GM12878 (cell line): ENCODE data around the gene LRRN2. TPM values are rescaled to one million over a fixed set of nuclear protein-coding genes. Genes with fewer than 3 reads are reported as not detected.

Source experiments
- ATAC-seq: fragments of 200-7000 bp; cut with Tn5 transposase; 3 replicates; pipeline ENCODE4 v1.9.1; 2020; ENCODE audit warnings: mild to moderate bottlenecking, moderate library complexity
- BruUV-seq: library from RNA; stranded (reverse); fragments of 400-500 nt; replicated peaks from 2 replicates; lab custom pipeline; 2021; lab: Mats Ljungman, UMichigan
- CTCF ChIA-PET: fragments of 300-600 bp; sonication (Branson Sonifier 250); formaldehyde crosslinking; extraction: SDS; loops from one replicate; lab custom pipeline; 2021; ENCODE audit warnings: inconsistent platforms; lab: Yijun Ruan, JAX
- POLR2A ChIA-PET: fragments of 350-600 bp; formaldehyde crosslinking; extraction: SDS; loops from one replicate; lab custom pipeline; 2021; ENCODE audit warnings: inconsistent platforms; lab: Charles Lee
- RAD21 ChIA-PET: fragments of 300-600 bp; sonication (Branson Sonifier 250); formaldehyde crosslinking; loops from one replicate; lab custom pipeline; 2023; ENCODE audit warnings: antibody characterized with exemption; ENCODE audit not compliant: unreplicated experiment; lab: Charles Lee
- SMC1A ChIA-PET: fragments of 300-600 bp; sonication (Branson Sonifier 250); formaldehyde crosslinking; loops from one replicate; lab custom pipeline; 2023; ENCODE audit not compliant: unreplicated experiment, uncharacterized antibody; lab: Charles Lee
- DNase-seq: peaks from one replicate; pipeline ENCODE4 v3.0.0-alpha.2; 2011; ENCODE audit warnings: low read depth, low spot score
- FAIRE-seq: peaks from 3 replicates; lab custom pipeline; 2011; peaks lifted over from hg19 to GRCh38; lab: Jason Lieb, UNC
- H2AFZ ChIP-seq: 2 replicates; pipeline ENCODE4 v1.6.0; 2011; ENCODE audit warnings: low read depth, low read length, control low read depth; ENCODE audit not compliant: control insufficient read depth
- H3K27ac ChIP-seq: 2 replicates; pipeline ENCODE4 v1.5.1; 2011; ENCODE audit warnings: control low read depth; ENCODE audit not compliant: control insufficient read depth, insufficient read depth
- H3K27me3 ChIP-seq, 2 experiments: replicated peaks in 1 of 2; 2 replicates each; pipeline versions ENCODE4 v1.6.0 to v1.6.1; 2011; ENCODE audit warnings: low read length in 1 of 2; ENCODE audit not compliant: control insufficient read depth in 2 of 2, insufficient read depth in 2 of 2
- H3K36me3 ChIP-seq, 2 experiments: 2 replicates each; pipeline ENCODE4 v1.5.1; 2011; ENCODE audit warnings: low read length in 1 of 2; ENCODE audit not compliant: control insufficient read depth in 2 of 2, insufficient read depth in 2 of 2
- H3K4me1 ChIP-seq: 2 replicates; pipeline ENCODE4 v1.6.1; 2011; ENCODE audit warnings: mild to moderate bottlenecking, low read length, moderate library complexity, mixed read lengths; ENCODE audit not compliant: control insufficient read depth, insufficient read depth
- H3K4me2 ChIP-seq: 2 replicates; pipeline ENCODE4 v1.6.0; 2011; ENCODE audit warnings: control low read depth; ENCODE audit not compliant: control insufficient read depth, insufficient read depth
- H3K4me3 ChIP-seq: fragments of 200-600 bp; sonication (generic); 2 replicates; pipeline ENCODE4 v1.5.1; 2016
- H3K79me2 ChIP-seq: 2 replicates; pipeline ENCODE4 v1.6.0; 2011; ENCODE audit warnings: low read length; ENCODE audit not compliant: control insufficient read depth, insufficient read depth
- H3K9ac ChIP-seq: 2 replicates; pipeline ENCODE4 v1.8.0; 2011; ENCODE audit warnings: low read length, control low read depth, mixed read lengths; ENCODE audit not compliant: control insufficient read depth, insufficient read depth
- H3K9me3 ChIP-seq: replicated peaks from 3 replicates; pipeline ENCODE4 v1.5.1; 2011; ENCODE audit warnings: mild to moderate bottlenecking, low read length; ENCODE audit not compliant: control insufficient read depth, insufficient read depth
- H4K20me1 ChIP-seq: 2 replicates; pipeline ENCODE4 v1.6.0; 2011; ENCODE audit not compliant: control insufficient read depth, insufficient read depth
- BRCA1 ChIP-seq: IDR thresholded peaks from 2 replicates; pipeline ENCODE4 v1.6.1; 2011; ENCODE audit warnings: low read depth, low read length, improper control_type of control experiment
- CBFB ChIP-seq: IDR thresholded peaks from 2 replicates; pipeline ENCODE4 v1.6.1; 2016; ENCODE audit warnings: antibody characterized with exemption, low read depth
- GABPA ChIP-seq: IDR thresholded peaks from 2 replicates; pipeline ENCODE4 v1.6.1; 2014; ENCODE audit warnings: antibody characterized with exemption, low read depth, mild to moderate bottlenecking, inconsistent platforms
- IRF4 ChIP-seq: IDR thresholded peaks from 2 replicates; pipeline ENCODE4 v1.6.1; 2011; ENCODE audit warnings: low read depth, low read length
- MEF2B ChIP-seq: fragments of 450-650 bp; IDR thresholded peaks from 2 replicates; pipeline ENCODE4 v1.6.1; 2018; ENCODE audit warnings: mild to moderate bottlenecking, moderate library complexity; ENCODE audit not compliant: partially characterized antibody, poor library complexity, severe bottlenecking
- NFIC ChIP-seq: IDR thresholded peaks from 2 replicates; pipeline ENCODE4 v1.6.1; 2012; ENCODE audit warnings: low read depth, mild to moderate bottlenecking, inconsistent platforms, low read length, moderate library complexity
- NFYB ChIP-seq: IDR thresholded peaks from 2 replicates; pipeline ENCODE4 v1.6.1; 2011; ENCODE audit warnings: low read depth, mild to moderate bottlenecking, low read length, improper control_type of control experiment, moderate library complexity; ENCODE audit not compliant: insufficient read depth
- NR2C2 ChIP-seq: IDR thresholded peaks from 2 replicates; pipeline ENCODE4 v1.6.1; 2011; ENCODE audit warnings: borderline replicate concordance, low read depth; ENCODE audit not compliant: control insufficient read depth, insufficient read length
- PAX8 ChIP-seq: fragments of 450-650 bp; IDR thresholded peaks from 2 replicates; pipeline ENCODE4 v1.6.1; 2017; ENCODE audit warnings: mild to moderate bottlenecking, moderate library complexity
- RBBP5 ChIP-seq: fragments of 200-600 bp; sonication (generic); conservative IDR thresholded peaks from 2 replicates; pipeline ENCODE4 v1.6.1; 2016
- RELA ChIP-seq: fragments of 450-650 bp; IDR thresholded peaks from 2 replicates; pipeline ENCODE4 v1.8.0; 2014; ENCODE audit warnings: borderline replicate concordance; ENCODE audit not compliant: partially characterized antibody
- SMAD5 ChIP-seq: IDR thresholded peaks from 2 replicates; pipeline ENCODE4 v1.6.1; 2016; ENCODE audit warnings: antibody characterized with exemption, low read depth
- SREBF2 ChIP-seq: IDR thresholded peaks from 2 replicates; pipeline ENCODE4 v1.6.1; 2012; ENCODE audit warnings: mild to moderate bottlenecking, low read length
- TBL1XR1 ChIP-seq: IDR thresholded peaks from 2 replicates; pipeline ENCODE4 v1.6.1; 2012; ENCODE audit warnings: low read depth, low read length, improper control_type of control experiment
- USF1 ChIP-seq: IDR thresholded peaks from 2 replicates; pipeline ENCODE4 v1.6.1; 2011; ENCODE audit warnings: borderline replicate concordance, low read depth, mild to moderate bottlenecking, moderate library complexity, mixed read lengths, low read length; ENCODE audit not compliant: insufficient read depth; ENCODE audit errors: extremely low read length
- WRNIP1 ChIP-seq: IDR thresholded peaks from 2 replicates; pipeline ENCODE4 v1.6.1; 2011; ENCODE audit warnings: low read depth, low read length, improper control_type of control experiment, borderline replicate concordance
- ZNF592 ChIP-seq: fragments of 450-650 bp; IDR thresholded peaks from 2 replicates; pipeline ENCODE4 v1.6.1; 2017; ENCODE audit warnings: mild to moderate bottlenecking, moderate library complexity
- in situ Hi-C: fragments of 300-500 bp; cut with MboI; formaldehyde crosslinking; loops from 9 replicates; pipeline ENCODE4 v1.14.3; 2018; ENCODE audit warnings: mixed read lengths
- intact Hi-C: fragments of 100-400 bp; cut with micrococcal nuclease; formaldehyde crosslinking; loops from one replicate; pipeline ENCODE4 v1.14.2; 2022; ENCODE audit not compliant: unreplicated experiment
- polyA plus RNA-seq, 11 experiments: library from polyadenylated mRNA; depleted of rRNA in 4 of 11; unstranded in 6 of 11; stranded (reverse) in 5 of 11; fragments of >200 nt; fragmentation: Nextera tagmentation in 4 of 11; fragmentation: Illumina TruSeq in 1 of 11; extraction: Ambion mirVana in 4 of 11; extraction: Trizol in 1 of 11; gene quantifications; 1 replicate in 1 of 11; 2 replicates in 10 of 11; pipeline versions ENCODE4 v1.2.1 to v1.2.3, GENCODE V29; 2011 to 2016; ENCODE audit warnings: inconsistent platforms in 2 of 11, missing spikeins in 2 of 11, low read depth in 1 of 11
- total RNA-seq, 4 experiments: library from RNA; depleted of rRNA in 3 of 4; stranded (reverse); fragments of >200 nt in 3 of 4; fragmentation: Illumina TruSeq in 1 of 4; extraction: Trizol in 1 of 4; gene quantifications; 2 replicates each; pipeline versions ENCODE4 v1.2.1 to v1.2.3, GENCODE V29; 2013 to 2021

LRRN2 gene
- total and polyA plus RNA-seq, 10 of the 15 experiments (the other 5 are each of a cell fraction or from before 2014, with no cell fraction given), result not detected

GRCh38 chr1:204716660-204717059 lies 31.1 kb upstream of the LRRN2 start:
- Histone ChIP-seq H2AFZ (no peak overlapping the region), H3K4me1 (peaks cover 10% of the 10 kb centered on the region), H3K4me3 (no peak overlapping the region), H3K27ac (no peak overlapping the region), H3K9me3 (no peaks in the 10 kb centered on the region), H3K27me3 (no peaks in the 10 kb centered on the region), H4K20me1 (no peaks in the 10 kb centered on the region), H3K79me2 (no peaks in the 10 kb centered on the region), H3K9ac (no peak overlapping the region), H3K4me2 (no peak overlapping the region), H3K36me3 (no peaks in the 10 kb centered on the region)
- ChIA-PET SMC1A (interaction anchor here (6.2 kb wide), 1 partner anchor 8 kb away, joined by 31 read pairs; no protein-coding TSS in a partner anchor), RAD21 (interaction anchor here (2.0 to 3.7 kb wide), 2 partner anchors 10 to 47 kb away, joined by 7 to 23 read pairs; no protein-coding TSS in a partner anchor), POLR2A (no interaction called here), CTCF (interaction anchor here (0.6 to 3.7 kb wide), 4 partner anchors 10 to 90 kb away, joined by 3 to 21 read pairs (median 8); no protein-coding TSS in a partner anchor)
- FAIRE-seq (no peak), DNase-seq (no peak), ATAC-seq (no peak)
- TF ChIP-seq IRF4, result no peak
- no peak for TF ChIP-seq RBBP5
- no peak for TF ChIP-seq BRCA1
- no peak for TF ChIP-seq PAX8
- TF ChIP-seq WRNIP1, result no peak
- TF ChIP-seq CBFB, result no peak
- TF ChIP-seq USF1, result no peak
- TF ChIP-seq NR2C2, result no peak
- TF ChIP-seq TBL1XR1, result no peak
- TF ChIP-seq NFYB, result no peak
- TF ChIP-seq SMAD5, result no peak
- TF ChIP-seq GABPA, result no peak
- TF ChIP-seq ZNF592, result no peak
- no peak for TF ChIP-seq MEF2B
- TF ChIP-seq NFIC, result no peak
- no peak for TF ChIP-seq RELA
- TF ChIP-seq SREBF2, result no peak
- BruUV-seq, result no TSS peak
- in situ Hi-C loops, result no loop called here
- intact Hi-C loops, result no loop called here
